Measurements from ENCODE around the gene CCNE1.

The CCNE1 gene

DNA sequence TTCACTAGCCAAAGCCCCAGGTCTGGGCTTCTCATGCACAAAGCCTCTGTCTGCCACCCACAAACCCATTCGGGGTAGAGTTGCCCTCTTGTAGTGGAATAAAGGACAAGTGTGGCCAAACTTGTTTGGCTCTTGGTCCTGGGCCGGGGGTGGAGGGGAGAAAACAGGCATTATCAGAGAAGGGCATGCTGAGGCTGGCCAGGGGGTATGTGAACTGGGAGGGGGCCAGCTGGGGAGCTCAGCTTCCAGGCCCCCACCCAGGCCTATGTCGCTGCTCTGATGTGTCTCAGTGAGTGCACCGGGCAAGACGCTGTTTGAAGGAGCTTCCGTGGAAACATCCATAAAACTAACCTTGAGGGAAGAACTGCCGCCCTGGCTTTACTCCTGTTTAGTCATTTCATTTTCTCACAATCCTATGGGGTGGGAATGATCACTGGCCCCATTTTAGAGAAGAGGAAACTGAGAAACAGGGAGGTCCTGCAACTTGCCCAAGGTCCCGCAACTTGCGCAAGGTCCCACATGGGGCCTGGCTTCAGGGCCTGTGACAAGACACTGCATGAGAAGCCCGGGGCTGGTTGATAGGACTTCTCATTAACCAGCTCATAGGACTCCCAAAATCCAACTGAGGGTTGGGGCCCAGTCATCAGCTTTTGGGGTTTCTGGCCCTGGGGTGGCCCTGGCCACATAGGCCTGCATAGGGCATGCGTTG lies 30.8 kb downstream of the CCNE1 start:
- no peak overlapping the region for H3K4me3 ChIP-seq (ENCODE audit: low read depth, low read length)

GRCh38 chr19:29843180-29844051 lies 31.6 kb downstream of the CCNE1 start:
- no peak overlapping the region for H3K4me3 ChIP-seq (ENCODE audit: low read depth, low read length)

- H3K4me3 ChIP-seq (ENCODE audit: low read depth, low read length): peak overlapping the region; percentile 72
These were observed 33.2 kb downstream of the CCNE1 start for GRCh38 chr19:29844891-29845573.

DNA sequence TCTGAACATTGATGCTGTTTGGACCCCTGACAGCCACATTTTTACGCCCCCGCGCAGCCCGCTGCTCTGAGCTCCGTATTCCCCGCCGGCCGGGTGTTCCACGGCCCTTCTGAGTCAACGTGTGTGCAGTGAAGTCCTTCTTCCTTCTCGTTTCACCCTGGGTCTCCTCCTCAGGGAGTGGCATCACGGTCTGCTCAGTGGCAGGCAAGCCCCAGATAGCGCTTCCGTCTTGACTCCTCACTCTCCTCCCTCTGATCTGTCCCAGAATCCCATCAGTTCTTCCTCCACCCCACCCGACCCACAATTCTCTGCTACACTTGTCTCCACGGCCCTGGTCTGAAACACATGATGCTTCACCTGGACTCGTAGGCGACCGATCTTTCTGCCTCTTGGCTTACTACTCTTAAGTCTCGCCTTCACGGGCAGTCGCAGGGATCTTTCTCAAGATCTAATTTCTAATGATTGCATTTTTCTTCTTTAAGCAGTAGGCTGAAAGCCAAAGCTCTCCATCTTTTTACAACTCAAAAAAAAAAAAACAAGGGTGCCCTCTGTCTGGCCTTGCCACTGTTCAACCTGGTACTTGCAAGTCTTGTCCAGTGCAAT lies 33.9 kb downstream of the CCNE1 start:
- H3K4me3 ChIP-seq (ENCODE audit: low read depth, low read length): peak overlapping the region; percentile 72

- no peak overlapping the region for H3K4me3 ChIP-seq (ENCODE audit: low read depth, low read length)
These were observed 37.4 kb downstream of the CCNE1 start for GRCh38 chr19:29849208-29849607.

- H3K4me3 ChIP-seq (ENCODE audit: low read depth, low read length): no peak overlapping the region
These were observed 38.7 kb downstream of the CCNE1 start for GRCh38 chr19:29850482-29850881.

DNA sequence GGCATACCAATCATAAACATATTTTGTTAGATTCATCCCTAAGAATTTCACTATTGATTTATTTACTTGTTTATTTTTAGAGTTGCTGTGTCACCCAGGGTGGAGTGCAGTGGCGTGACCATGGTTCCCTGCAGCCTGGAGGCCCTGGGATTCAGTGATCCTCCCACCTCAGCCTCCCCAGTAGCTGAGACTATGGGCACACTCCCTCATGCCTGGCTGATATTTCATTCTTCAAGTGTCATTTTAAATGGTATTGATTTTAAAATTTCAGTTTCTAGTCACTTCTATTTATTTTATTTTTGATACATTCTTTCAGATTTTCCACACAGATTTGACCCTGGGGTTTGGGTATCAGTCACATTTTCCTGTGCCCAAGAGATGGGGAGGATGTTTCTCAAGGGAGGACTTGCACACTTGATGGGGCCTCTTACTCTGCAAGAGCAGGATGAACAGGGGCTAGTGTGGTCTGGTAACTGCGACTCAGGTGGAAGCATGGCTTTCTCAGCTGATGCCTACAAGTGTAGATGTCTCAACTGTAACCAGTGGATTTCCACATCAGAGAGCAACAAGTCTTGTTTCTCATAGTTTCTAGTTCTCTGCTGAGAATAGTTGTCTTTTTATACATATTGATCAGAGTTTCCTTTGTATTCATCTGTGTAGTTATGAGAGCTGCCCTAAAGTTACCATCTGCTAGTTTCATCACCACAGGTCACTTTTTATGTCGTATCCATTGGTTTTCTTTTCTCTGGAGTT lies 40.2 kb downstream of the CCNE1 start:
- H3K4me3 ChIP-seq (ENCODE audit: low read depth, low read length): no peak overlapping the region

DNA sequence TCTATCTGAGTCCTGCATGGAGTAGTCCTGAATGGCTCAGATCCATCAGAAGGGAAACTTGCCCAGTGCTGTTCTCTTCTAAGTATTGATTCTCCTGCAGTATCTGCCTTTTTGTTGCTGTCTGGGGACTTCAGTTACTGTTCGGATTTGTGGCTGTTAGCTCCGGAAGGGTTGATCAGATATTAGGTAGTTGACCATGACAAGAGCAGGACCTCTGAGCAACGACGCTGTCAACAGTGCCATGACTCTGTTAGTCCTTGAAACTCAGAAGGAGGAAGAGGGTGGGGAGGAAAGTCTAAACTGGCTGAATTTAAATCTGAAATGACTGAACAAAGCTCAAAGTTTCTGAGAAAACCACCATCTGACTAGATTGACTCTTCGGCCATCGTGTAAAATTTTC lies 42.2 kb downstream of the CCNE1 start:
- H3K4me3 ChIP-seq (ENCODE audit: low read depth, low read length): no peak overlapping the region

GRCh38 chr19:29855087-29855486 lies 43.3 kb downstream of the CCNE1 start:
- no peak overlapping the region for H3K4me3 ChIP-seq (ENCODE audit: low read depth, low read length)

GRCh38 chr19:29855741-29856500 lies 44.1 kb downstream of the CCNE1 start:
- no peak overlapping the region for H3K4me3 ChIP-seq (ENCODE audit: low read depth, low read length)

DNA sequence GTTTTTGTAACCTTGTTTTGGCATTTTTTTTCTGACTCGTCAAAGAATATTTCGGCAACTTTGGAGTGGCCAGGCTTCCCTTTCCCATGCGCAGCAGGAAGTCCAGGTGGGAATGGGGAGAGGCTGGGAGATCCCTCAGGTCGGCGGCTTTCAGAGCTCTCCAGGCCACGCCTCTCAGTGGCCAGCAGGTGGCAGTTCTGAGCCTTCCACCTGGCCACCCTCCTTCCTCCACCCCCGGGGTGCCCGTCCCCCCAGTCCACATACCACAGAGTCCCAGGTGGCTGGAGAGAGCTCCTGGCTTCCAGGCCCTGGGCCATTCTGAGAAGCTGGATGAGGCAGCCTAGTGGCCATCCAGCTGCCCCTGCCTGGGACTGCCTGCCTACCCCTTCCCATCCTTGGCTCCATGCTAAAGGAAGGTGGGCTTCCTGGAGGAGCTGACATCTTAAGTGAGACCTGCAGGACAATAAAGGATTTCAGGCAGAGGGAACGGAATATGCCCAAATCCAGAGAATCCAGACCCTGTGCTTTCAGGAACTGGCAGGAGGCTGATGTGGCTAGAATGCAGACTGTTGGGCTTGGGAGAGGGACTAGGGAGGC lies 46.3 kb downstream of the CCNE1 start:
- H3K4me3 ChIP-seq (ENCODE audit: low read depth, low read length): no peak overlapping the region

DNA sequence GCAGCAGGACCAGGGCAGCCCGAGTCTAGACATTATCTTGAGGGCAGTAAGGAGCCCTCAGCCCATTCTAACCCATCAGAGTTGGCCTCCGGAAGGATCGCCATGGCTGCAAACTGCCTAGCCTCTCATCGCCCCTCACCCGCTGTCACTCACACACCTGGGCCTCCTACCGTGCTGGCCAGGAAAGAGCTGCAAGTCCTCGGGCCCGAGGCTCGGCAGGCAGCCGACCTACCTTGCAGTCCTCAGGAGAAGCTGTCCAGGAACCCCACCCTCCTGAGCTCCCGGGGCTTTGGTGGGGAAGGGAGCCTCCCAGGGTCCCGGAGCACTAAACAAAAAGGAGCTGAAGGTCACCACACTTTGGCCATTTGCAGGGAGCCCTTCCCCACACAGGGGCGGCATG lies 46.8 kb downstream of the CCNE1 start:
- H3K4me3 ChIP-seq (ENCODE audit: low read depth, low read length): no peak overlapping the region

DNA sequence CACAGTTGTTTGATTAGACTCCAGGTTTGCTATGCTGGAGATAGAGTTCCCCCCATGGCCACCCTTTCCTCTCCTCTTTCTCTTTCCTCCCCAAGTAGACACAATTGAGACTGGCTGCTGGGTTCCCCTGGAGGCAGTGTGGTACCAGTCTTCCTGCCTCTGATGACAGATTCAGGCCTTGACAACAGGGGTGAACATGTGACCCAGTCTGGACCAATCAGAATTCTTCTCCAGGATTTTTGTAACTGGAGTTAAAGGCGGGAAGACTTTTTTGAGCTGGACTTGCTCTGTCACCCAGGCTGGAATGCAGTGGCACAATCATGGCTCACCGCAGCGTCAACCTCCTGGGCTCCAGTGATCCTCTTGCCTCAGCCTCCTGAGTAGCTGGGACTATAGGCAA lies 48.7 kb downstream of the CCNE1 start:
- no peak overlapping the region for H3K4me3 ChIP-seq (ENCODE audit: low read depth, low read length)

GRCh38 chr19:29861574-29861973 lies 49.8 kb downstream of the CCNE1 start:
- H3K4me3 ChIP-seq (ENCODE audit: low read depth, low read length): no peak overlapping the region

DNA sequence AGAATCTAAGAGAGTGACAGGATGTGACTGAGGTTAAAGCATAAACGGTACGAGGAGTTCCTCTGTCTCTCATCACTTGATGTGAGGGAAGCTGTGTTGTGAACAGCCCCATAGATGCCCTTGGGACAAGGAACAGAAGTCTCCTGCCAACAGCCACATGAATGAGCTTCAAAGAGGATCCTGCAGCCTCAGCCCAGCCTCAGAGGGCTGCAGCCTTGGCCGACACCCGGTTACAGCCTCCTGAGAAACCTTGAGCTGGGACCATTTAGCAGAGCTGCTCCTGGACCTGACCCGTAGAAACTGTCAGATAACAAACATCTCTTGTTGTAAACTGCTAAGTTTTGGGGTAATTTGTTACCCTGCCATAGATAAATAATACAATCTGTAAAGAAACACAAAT lies 54.2 kb downstream of the CCNE1 start:
- no peak overlapping the region for H3K4me3 ChIP-seq (ENCODE audit: low read depth, low read length)

DNA sequence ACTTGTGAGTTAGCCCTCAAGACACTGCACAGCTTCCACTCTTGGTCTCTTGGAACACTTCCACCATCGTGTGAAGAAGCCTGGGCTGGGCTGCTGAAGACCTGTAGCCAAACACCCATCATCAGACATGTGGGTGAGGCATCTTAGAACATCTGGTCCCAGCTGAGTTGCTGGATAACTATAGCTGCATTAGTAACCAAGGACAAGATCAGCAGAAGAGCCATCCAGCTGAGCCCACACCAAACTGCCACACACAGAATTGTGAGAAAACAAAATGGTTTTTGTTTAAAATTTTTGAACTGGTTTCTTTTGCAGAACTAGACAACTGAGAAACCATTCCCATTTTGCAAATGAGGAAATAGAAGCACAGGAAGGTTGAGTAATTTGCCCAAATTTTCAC lies 56.2 kb downstream of the CCNE1 start:
- H3K4me3 ChIP-seq (ENCODE audit: low read depth, low read length): no peak overlapping the region

- no peak overlapping the region for H3K4me3 ChIP-seq (ENCODE audit: low read depth, low read length)
These were observed 59.4 kb downstream of the CCNE1 start for GRCh38 chr19:29871143-29871542.

DNA sequence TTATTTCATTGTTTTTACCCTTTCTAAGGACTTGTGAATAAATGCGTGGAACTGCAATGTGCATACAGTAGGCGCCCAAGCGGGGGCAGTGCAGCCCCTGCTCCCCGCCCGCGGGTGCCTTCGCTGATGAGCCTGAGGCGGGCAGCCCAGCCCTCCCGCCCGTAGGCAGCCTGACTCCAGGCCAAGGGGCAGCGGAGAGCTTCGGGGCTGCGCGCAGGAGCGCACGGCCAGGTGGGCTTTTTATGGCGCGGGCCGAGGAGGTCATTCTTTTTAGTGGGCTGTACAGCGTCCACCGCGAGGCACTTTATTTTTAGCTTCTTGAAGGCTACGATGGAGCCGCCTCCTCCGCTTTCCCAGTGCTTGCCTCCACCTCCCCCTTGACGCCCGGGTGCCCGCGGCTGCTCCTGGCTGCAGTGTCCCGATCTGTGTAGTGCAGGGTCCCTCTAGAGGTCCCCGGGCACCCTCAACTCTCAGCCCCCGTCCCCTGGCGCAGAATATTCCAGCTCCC lies 60.5 kb downstream of the CCNE1 start:
- no peak overlapping the region for H3K4me3 ChIP-seq (ENCODE audit: low read depth, low read length)

Measured in iPS-11a (cell line).